Heart left ventricle (tissue), 16 donors: Measurements from ENCODE around the gene GSTM3. TPM values are rescaled to one million over a fixed set of nuclear protein-coding genes. Genes with fewer than 3 reads are reported as not detected.

ENCODE experiments used
- ATAC-seq, 4 donors: fragments of 200-7000 bp; cut with Tn5 transposase; one replicate each; pipeline ENCODE4 v1.9.1; 2020 to 2022; ENCODE audit warnings: moderate library complexity in 4 of 4, mild to moderate bottlenecking in 3 of 4, moderate number of reproducible peaks in 1 of 4
- DNase-seq, 5 donors: peaks; one replicate each; pipeline ENCODE4 v3.0.0-alpha.2; 2020
- H3K27ac ChIP-seq, 12 donors: fragments of 200-600 bp; sonication (generic) in 4 of 12; one replicate each; pipeline versions ENCODE4 v1.5.0 to v1.8.0; 2016 to 2022; ENCODE audit warnings: mild to moderate bottlenecking in 2 of 12
- H3K27me3 ChIP-seq, 9 donors: fragments of 200-600 bp; sonication (generic) in 2 of 9; one replicate each; pipeline versions ENCODE4 v1.5.1 to v1.8.0; 2016 to 2022; ENCODE audit warnings: mild to moderate bottlenecking in 3 of 9
- H3K36me3 ChIP-seq, 9 donors: fragments of 200-600 bp; sonication (generic) in 2 of 9; one replicate each; pipeline versions ENCODE4 v1.5.0 to v1.8.0; 2018 to 2022; ENCODE audit warnings: mild to moderate bottlenecking in 2 of 9
- H3K4me1 ChIP-seq, 12 donors: fragments of 200-600 bp; sonication (generic) in 4 of 12; one replicate each; pipeline versions ENCODE4 v1.5.0 to v1.8.0; 2016 to 2022; ENCODE audit warnings: mild to moderate bottlenecking in 3 of 12
- H3K4me3 ChIP-seq, 12 donors: fragments of 200-600 bp; sonication (generic) in 4 of 12; one replicate each; pipeline versions ENCODE4 v1.5.0 to v1.8.0; 2017 to 2022; ENCODE audit warnings: mild to moderate bottlenecking in 9 of 12, moderate library complexity in 4 of 12
- H3K9me3 ChIP-seq, 12 donors: fragments of 200-600 bp; sonication (generic) in 4 of 12; one replicate each; pipeline versions ENCODE4 v1.5.0 to v1.8.0; 2016 to 2022; ENCODE audit warnings: mild to moderate bottlenecking in 1 of 12
- POLR2A ChIP-seq, 2 donors: fragments of 450-650 bp; IDR thresholded peaks; one replicate each; pipeline ENCODE4 v1.6.1; 2017; ENCODE audit warnings: antibody characterized with exemption in 2 of 2, mild to moderate bottlenecking in 2 of 2, moderate library complexity in 2 of 2
- WGBS, 4 donors: extraction: QIAGEN DNeasy Blood & Tissue Kit in 2 of 4; methylation state at CpG; one replicate each; pipeline versions ENCODE4 v1.1.5 to v1.1.7; 2013 to 2018; 5-methylcytosine and 5-hydroxymethylcytosine counted together
- intact Hi-C, 10 donors: fragments of 100-400 bp; cut with DNase I; formaldehyde crosslinking; loops; one replicate each; pipeline versions ENCODE4 v1.11.1 to v1.14.2; 2022
- polyA plus RNA-seq, 2 donors: library from polyadenylated mRNA; stranded (reverse); fragments of 200-250 nt; gene quantifications; one replicate each; pipeline ENCODE4 v1.2.3, GENCODE V29; 2013
- total RNA-seq, 9 donors: library from RNA; depleted of rRNA in 2 of 9; stranded (reverse); fragments of >200 nt in 2 of 9; fragmentation: NEBNext Ultra II Directional in 3 of 9; extraction: Animal tissue kit (Norgen Biotek cat#: 25700) in 3 of 9; gene quantifications; one replicate each; pipeline versions ENCODE4 v1.1.0 to v1.2.4, GENCODE V29; 2016 to 2023
- TF ChIP-seq, protein P1 (sequence below), 12 donors: fragments of 200-600 bp; sonication (generic) in 4 of 12; IDR thresholded peaks; one replicate each; pipeline versions ENCODE4 v1.5.0 to v1.8.0; 2018 to 2022; ENCODE audit warnings: antibody characterized with exemption in 12 of 12, mild to moderate bottlenecking in 5 of 12
- donor health status: ischemic (EF 13 %, LVEDD 7.1; RV severe dilation, severe dysfunction).
- donor health status: healthy with polysubstance abuse.
- donor health status: DM: no; HTN: yes; CAD: no.
- donor health status: DM: no; HTN: no; CAD: no.
- donor health status: ischemic (EF 25% LVEDD 6.9; RV normal size, moderate dysfunction).
- donor health status: ischemic (EF 25% LVEDD 5.7; RV mildly dilated, moderate dysfunction).
- donor health status: healthy.
- donor health status: DM: yes; HTN: yes; CAD: no.
- donor health status: ischemic (EF 35%, LVEDD 5.7; RV mildly dilated, moderate dysfunction).
- donor health status: nonischemic (EF 11% LVEDD 7.7; RV severe dilation, severe dysfunction).
- donor health status: DM: yes; HTN: yes; CAD: no.
- donor health status: PGD.
- donor health status: ischemic (EF 29% LVEDD 5.4; RV normal size, mild dysfunction).
- donor health status: nonischemic (EF 23%, LVEDD 6.1; RV moderate dilation, normal function).

GSTM3 gene
- total and polyA plus RNA-seq, 11 donors = 52.3 to 237 (median 91.5) TPM

DNA sequence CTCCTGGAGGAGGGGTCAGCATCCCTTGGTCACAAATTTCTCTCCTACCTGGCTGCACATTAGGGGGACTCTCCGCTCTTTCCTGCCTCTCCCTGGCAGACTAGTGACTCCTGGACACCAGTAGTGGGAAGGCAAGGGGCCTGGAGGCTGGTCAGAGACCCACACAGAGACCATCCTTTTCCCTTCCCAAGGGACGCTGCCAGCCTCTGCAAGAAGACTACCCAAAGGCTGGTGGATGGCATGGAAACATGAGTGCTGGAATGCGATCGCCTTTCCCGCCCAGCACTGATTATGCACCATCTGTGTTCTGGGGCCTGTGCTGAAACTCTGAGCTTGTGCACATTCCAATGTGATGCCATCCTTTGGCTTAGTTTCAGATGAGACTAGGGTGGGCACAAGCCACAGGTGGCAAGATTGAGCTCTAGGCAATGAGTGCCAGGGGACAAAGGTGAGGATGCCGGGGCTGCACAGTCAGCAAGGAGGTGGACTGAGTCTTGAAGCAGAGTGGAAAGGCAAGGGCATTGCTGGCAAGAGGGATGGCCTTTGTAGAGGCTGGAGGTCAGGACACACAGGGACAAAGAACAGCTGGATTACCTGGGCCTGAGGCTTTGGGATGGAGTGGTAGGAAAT lies 35.5 kb upstream of the GSTM3 start:
- Histone ChIP-seq H3K4me3 (no peak overlapping the region), H3K36me3 (no peaks in the 10 kb centered on the region), H3K27me3 (no peaks in the 10 kb centered on the region), H3K27ac (no peak overlapping the region), H3K9me3 (peaks cover 0 to 6% (median 0%) of the 10 kb centered on the region in 12 donors), H3K4me1 (peaks cover 0 to 16% (median 5%) of the 10 kb centered on the region in 12 donors)
- WGBS, 4 donors = 81 to 89% (median 83%) methylated on average over 5 to 6 of the region's 6 CpGs
- DNase-seq (peak in 2 of 5 donors; percentile 24 to 27), ATAC-seq (no peak)
- intact Hi-C loops = loop anchor here in 2 of 10 donors (5.0 kb wide), 1 partner anchor 136 kb away; the partner anchor contains the start of gene CSF1 (in 2 of the 2)
- TF ChIP-seq POLR2A (IDR thresholded peaks at IDR 0.05) = no peak
- TF ChIP-seq, protein P1, sequence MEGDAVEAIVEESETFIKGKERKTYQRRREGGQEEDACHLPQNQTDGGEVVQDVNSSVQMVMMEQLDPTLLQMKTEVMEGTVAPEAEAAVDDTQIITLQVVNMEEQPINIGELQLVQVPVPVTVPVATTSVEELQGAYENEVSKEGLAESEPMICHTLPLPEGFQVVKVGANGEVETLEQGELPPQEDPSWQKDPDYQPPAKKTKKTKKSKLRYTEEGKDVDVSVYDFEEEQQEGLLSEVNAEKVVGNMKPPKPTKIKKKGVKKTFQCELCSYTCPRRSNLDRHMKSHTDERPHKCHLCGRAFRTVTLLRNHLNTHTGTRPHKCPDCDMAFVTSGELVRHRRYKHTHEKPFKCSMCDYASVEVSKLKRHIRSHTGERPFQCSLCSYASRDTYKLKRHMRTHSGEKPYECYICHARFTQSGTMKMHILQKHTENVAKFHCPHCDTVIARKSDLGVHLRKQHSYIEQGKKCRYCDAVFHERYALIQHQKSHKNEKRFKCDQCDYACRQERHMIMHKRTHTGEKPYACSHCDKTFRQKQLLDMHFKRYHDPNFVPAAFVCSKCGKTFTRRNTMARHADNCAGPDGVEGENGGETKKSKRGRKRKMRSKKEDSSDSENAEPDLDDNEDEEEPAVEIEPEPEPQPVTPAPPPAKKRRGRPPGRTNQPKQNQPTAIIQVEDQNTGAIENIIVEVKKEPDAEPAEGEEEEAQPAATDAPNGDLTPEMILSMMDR (IDR thresholded peaks at IDR 0.05) = no peak

DNA sequence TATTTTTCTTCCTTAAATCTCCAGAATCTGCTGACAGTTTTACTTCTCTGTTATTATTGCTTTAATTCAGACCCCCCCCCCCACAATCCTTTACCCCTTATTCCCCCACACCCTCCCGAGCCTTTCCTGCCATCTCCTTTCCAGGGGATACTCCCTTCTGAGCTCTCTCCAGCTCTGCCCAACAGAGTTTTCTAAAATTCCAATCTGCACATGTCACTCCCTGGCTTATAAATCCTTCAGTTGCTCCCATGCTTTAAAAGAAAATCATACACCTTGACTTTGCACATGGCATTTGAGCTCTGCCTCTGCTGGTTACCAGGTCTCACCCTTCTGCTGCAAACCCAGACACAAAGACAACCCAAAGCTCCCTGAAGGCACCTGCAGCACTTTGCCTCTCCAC lies 34.6 kb upstream of the GSTM3 start:
- 38 to 54% (median 42%) methylated on average over 1 of the region's 1 CpG for WGBS, 4 donors
- ATAC-seq = no peak

DNA sequence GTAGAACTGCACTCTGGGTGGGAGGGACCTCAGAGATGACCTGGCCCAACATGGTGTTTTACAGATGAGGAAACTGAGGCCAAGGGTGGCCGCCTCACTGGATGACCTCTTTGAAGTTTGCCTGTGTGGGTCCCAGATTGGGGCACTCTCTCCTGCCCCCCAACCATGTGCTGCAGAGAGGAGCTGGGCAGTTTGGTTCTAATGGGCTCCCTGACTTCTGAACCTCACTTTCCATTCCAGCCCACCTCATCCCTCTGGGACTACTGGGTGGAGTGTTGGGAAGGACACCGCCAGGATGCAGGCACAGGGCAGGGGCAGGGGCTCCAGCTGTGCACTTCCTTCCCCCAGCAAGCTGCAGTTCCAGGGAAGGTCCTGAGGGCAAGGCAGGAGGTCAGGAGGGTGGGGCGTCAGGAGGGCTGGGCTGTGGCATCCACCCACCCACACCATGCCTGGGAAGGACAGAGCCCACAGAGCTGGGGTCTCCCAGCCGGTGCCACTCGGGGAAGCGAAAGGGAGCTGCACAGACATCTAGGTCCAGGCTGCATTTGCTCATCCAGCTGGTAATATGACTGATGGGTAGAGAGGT lies 33.2 kb upstream of the GSTM3 start:
- no peaks in the 10 kb centered on the region for H3K9me3 ChIP-seq
- H3K36me3 ChIP-seq = no peaks in the 10 kb centered on the region
- no peak overlapping the region for H3K4me3 ChIP-seq
- H3K27me3 ChIP-seq = no peaks in the 10 kb centered on the region
- DNase-seq (peak in 1 of 5 donors; percentile 22), ATAC-seq (peak in 1 of 4 donors; percentile 3)
- peaks cover 0 to 16% (median 8%) of the 10 kb centered on the region in 12 donors for H3K4me1 ChIP-seq
- WGBS, 4 donors = 44 to 57% (median 50%) methylated on average over 6 of the region's 6 CpGs
- TF ChIP-seq, protein P1 (IDR thresholded peaks at IDR 0.05) = no peak
- no peak for TF ChIP-seq POLR2A (IDR thresholded peaks at IDR 0.05)
- no peak overlapping the region for H3K27ac ChIP-seq
- intact Hi-C loops = loop anchor here (1.0 to 5.0 kb wide), 13 partner anchors 37 to 229 kb away; partner anchors contain the start of gene GNAI3 (in 2 of the 10)

More for the DNA sequence above, 34.6 kb upstream of the GSTM3 start:
- Histone ChIP-seq H3K4me3 (no peak overlapping the region), H3K36me3 (no peaks in the 10 kb centered on the region), H3K27ac (no peak overlapping the region), H3K4me1 (peaks cover 0 to 16% (median 8%) of the 10 kb centered on the region in 12 donors), H3K9me3 (no peaks in the 10 kb centered on the region), H3K27me3 (no peaks in the 10 kb centered on the region)
- intact Hi-C loops = loop anchor here in 2 of 10 donors (5.0 kb wide), 1 partner anchor 137 kb away; the partner anchor contains the start of gene CSF1 (in 2 of the 2)
- no peak for TF ChIP-seq POLR2A (IDR thresholded peaks at IDR 0.05)
- TF ChIP-seq, protein P1 (IDR thresholded peaks at IDR 0.05) = no peak
- no peak for DNase-seq

DNA sequence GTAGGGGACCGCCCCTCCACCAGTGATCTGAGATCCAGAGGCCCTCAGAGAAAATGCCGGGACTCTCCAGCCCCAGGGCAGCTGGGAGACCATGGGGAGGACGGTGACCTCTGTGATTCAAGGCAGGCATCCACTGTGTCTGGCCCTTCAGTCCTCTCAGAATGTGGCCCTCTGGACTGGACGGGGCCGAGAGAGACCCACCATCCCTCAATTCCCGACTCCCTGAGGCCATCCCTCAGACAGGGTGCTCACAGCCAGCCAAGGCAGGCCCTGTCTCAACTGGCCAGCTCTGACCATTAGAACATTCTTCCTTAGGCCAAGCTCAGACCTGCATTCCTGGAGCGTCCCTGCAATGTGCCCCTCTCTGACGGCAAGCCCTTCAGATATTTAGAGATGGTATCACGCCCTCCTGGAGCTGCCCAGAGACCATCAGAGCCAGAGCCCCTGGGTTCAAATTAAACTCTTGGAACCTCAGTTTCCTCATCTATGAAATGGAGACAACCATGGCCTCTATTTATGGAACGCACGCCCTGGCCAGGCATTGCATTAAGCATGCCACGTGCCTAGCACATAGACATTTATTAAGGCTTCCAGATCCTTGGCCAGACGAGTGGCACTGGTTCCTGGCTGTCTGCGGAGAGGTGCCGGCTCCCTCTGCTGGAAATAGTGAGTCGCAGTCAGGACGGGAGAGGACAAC lies 32.5 kb upstream of the GSTM3 start:
- H3K27ac ChIP-seq = no peak overlapping the region
- H3K9me3 ChIP-seq = no peaks in the 10 kb centered on the region
- peak; percentile 72 to 88 (median 86) for ATAC-seq
- H3K27me3 ChIP-seq = no peaks in the 10 kb centered on the region
- H3K4me1 ChIP-seq = peaks cover 0 to 16% (median 8%) of the 10 kb centered on the region in 12 donors
- peak; percentile 82 to 89 (median 83) for DNase-seq
- TF ChIP-seq POLR2A (IDR thresholded peaks at IDR 0.05) = no peak
- TF ChIP-seq, protein P1 (IDR thresholded peaks at IDR 0.05) = peak; percentile 78 to 90 (median 86)
- 34 to 43% (median 41%) methylated on average over 11 to 17 of the region's 17 CpGs for WGBS, 4 donors
- H3K36me3 ChIP-seq = no peaks in the 10 kb centered on the region
- H3K4me3 ChIP-seq = no peak overlapping the region
- intact Hi-C loops = loop anchor here (1.0 to 5.0 kb wide), 13 partner anchors 36 to 229 kb away; partner anchors contain the start of gene GNAI3 (in 2 of the 10)
